ENCODE results near the gene PLAC1.

The PLAC1 gene

DNA sequence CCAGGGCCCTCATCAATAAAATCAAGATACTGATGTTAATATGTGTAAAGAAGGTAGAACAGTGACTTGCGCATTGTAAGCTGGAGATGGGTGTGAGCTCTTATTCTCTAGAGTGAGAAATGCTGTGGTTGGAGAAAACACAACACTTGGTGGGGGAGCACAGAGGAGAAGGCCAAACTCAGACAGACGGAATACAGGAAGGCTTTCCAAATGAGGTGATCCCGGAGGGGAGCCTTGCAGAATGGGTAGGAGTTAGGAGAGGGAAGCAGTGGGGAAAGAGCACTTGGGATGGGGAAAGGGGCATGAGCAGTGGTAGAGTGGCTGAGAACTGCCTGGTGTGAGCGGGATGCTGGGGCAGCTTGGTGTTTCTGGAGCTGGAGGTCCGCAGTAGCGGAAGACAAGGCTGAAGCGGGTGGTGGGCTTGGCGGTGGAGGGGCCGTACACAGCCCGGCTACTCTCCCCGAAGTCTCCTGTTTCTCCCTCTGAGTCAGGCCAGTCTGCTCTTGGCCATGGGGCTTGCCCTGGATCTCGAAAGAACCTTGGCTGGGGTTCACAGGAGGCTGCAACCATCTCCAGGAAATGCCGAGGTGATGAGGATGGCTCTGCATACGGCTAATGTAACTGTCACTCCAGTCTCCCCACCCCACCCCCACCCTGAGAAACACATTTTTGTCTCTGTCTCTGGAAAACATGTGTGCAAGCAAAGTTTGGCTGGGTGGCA, 11.3 kb upstream of the PLAC1 start:
- no peak for DNase-seq

DNA sequence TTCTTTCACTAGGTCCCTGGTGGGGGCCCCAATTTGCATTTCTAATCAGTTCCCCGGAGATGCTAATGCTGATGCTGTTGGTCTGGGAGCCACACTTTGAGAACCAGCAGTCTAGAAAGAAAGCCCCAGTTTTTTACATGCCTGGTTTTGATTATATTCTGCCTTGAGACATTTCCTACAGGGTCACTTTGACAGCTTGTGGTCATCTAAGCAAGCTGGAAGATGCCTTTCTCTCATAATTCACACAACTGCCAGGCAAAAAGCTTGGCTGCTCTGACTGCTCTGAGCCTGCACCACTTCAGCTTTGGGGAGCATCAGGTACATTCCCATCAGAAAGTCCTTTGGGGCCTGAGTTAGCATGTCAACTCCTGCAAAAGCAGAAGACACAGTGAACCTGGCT, 5.9 kb upstream of the PLAC1 start:
- DNase-seq, result no peak

DNA sequence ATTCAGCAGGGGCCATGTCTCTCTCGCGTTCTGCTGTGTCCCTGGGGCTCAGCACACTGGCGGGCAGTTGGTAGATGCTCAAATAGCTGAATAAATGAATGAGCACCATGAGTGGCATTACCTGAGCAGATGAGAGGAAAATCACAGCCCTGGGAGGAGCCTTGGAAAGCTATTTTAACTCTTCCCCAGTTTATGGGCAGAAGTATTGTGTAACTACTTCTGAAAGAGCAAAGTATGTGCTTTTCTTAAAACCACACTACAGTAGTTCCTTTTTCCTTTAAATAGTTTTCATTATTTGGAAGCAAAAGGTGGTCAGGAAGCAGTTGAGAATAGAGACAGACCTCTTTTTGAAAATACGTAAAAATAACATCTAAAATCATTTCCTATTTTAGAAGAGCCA, 3.0 kb upstream of the PLAC1 start:
- no peak for DNase-seq

DNA sequence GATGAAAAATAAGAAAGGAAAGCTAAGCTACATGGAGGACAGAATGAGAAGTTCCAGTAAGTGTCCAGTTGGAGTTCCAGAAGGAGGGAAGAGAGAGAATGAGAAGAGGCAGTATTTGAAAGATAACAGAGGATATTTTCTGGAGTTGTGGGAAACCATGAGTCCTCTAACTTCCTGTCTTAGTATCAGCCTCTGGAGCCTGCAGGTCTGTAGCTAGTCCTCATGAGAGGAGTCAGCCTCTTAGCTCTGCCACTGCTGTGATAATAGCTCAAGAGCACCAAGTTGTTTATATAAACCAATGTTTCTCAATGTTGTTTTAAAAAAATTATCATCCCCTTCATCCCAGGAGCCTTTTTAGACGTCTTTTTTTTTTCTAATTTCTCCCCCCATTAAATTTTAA, 2.4 kb upstream of the PLAC1 start:
- DNase-seq, result no peak

DNA sequence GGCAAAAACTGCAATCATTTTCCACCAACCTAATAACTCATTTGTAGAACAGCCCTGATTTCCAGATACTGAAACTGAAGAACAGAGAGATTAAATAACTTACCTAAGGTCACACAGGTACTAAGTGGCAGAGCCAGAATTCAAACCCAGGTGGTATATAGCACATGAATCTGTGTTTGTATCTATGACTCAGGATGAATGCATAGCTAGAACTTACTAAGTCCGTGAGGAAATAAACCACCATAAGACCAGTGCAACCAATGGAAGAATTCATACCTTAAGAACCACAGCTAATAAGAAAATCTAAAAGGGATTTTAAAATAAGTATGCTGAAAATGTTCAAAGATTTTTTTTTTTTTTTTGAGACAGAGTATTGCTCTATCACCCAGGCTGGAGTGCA, 1.5 kb upstream of the PLAC1 start:
- DNase-seq, result no peak

DNA sequence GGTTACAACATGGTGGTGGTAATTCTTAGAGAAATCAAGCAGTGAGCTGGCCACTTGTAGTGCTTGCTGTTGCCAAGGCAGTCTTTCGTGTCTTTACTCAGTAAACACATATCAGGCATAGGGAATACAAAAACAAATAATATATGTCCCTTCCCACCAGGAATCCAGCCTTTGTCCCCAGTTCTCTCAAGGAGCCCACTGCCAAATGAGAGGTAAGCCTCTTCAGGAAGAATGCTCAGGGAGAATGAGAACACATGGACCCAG, 421 bp upstream of the PLAC1 start:
- no peak for DNase-seq

DNA sequence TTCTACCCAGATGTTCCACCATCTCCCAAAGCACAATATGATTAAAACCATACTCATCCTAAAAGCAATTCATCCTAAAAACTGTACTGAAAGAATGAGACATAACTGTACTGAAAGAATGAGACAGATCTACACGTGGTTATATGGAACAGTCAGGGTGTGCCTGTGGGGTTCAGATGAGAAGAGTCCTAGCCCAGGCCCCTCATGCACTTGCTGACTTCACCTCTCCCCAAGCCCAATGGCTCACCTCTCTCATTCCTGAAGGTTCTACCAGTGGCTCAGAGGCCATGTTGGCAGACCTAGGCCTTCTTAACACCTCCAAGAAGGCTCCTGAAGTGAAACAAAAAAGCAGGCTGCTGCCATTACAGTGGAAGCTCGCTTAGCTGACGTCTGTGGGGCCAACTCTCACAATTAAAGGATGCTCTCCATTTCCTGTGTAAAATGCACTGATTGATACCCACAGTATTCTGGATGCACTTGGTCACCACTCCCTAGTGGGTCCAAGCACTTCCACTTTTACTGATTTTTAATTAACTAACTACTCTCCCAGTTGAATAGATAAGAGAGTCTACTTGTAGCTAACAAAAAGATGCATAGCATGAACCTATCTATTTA, 3.8 kb downstream of the PLAC1 start:
- DNase-seq, result peak; percentile 55

DNA sequence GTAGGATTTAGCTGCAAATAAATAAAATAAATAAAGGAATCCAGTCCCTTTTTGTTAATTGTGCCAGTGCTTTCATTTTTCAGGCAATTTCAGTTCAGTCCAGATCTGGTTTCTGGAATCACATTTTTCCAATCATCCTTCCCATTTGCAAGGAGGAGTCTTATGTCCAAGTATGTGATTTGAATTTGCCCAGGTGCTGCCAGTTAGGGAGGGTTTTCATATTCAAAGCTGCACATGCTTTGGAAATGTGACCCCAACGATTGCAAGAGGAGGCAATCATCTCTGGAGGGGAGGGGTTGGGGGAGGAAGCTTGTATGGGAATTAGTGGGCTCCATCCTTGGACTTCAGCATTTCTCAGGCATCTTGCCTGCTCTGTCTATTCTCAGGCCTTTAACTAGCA, 4.4 kb downstream of the PLAC1 start:
- no peak for DNase-seq

DNA sequence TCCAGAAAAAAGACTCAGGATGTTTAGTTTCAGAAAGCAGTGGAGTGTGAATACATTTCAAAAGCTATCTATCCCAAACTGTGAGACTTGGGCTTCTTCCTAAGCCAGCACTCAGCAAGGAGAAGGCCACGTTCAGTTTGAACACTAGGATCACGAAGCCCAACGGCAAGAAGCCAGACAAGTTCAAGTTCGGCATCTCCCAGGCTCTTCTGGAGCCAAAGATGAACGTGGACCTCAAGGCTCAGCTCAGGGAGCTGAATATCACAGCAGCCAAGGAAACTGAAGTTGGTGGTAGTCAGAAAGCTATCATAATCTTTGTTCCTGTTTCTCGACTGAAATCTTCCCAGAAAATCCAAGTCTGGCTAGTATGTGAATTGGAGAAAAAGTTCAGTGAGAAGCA, 7.6 kb downstream of the PLAC1 start:
- DNase-seq, result no peak

DNA sequence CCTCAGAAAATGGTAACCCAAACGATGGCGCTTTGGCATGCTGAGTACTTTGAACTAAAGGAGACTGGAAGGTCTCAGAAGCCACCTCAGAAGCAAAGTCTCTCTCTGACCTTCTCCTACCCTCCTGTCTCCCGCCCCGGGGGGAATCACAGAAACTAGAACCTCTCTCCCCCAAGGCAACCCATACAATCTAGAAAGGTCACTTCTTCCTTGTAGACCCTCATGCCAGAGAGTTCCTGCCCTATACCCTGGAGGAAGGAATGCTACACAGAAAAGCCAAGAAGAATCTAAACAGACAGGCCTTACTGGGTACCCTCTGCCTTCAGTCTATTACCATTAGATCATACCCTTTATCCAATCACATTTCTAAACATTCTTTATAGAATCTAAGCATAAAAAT, 8.5 kb downstream of the PLAC1 start:
- DNase-seq, result no peak

DNA sequence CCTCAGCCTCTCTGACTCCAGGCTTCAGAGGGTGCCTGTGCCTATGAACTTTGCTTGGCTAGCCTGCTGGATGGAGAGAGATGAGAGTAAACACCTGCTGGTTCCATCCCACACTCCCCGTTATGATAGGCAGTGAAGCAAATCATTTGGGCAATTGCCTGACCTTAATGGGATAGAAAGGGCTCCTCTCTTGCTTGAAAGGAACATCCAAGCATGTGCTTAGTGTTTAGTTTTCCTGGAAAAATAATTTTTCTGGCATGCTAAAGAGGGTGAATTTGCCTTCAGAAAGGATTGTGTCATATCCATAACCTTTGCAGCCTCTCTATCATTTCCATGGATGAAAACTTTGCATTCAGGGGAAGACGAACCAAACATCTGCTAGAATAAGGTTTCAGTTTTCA, 10.8 kb downstream of the PLAC1 start:
- DNase-seq, result no peak

DNA sequence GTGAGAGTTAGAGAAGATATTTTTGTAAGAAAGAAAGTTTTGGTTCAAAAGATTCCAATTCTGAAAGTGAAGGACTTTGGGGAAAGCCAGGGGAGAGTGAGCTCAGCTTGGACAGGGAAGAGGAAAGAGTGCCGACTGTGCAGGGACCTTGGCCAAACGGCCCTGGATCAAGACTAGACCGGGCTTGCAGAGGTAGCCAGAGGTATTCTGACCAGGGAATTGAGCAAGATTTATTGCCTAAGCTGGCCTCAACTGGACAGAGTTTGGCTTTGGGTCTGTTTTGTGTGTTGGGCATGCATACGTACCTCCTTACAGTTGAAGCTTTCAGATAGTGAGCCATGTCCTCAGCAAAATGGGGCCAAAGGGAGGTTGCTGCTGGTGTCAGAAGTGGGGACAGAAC, 11.6 kb downstream of the PLAC1 start:
- DNase-seq, result no peak

DNA sequence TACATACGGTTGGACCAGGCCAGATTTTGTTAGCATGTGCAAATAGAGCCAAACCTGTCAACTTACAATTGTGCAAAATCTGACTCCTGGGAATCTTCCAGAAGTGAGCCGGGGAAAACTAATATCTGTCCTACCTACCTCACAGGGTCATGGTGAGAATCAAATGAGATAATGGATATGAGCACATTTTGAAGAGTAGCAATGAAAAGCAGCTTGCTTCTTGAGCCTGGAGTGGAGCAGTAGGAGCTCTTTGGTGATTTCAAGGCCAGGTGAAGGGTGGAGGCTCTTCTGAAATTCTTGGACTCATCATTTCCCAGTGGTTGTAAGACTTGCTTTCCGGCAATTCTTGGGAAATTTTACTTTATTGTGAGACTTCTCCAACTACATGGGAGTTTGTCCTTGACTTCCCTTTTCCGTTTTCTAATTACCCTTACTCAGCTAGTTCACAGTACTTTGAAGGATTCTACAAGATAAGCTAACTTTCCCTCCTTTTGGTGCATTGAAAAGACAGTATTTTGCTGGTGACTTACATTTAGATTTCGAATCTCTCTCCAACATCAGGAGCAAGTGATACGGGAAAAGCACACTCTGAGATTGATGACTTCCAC, 12.2 kb downstream of the PLAC1 start:
- no peak for DNase-seq

DNA sequence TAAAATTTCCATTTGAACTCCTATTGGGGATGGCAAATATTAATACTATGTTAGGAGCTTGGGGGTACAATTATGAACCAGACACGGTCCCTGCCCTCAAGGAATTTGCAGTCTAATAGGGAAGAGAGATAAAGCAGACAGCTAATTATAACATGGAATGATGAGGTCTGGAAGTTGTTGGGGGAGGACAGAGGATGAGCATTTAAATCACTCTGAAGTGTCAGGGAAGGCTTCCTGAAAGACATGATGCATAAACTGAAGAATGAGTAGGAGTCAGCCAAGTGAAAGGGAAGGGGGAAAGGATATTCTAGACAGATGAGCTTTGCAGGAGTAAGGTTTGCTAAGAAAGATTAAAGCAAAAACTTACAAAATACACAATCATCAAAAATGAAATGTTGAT, 15.9 kb downstream of the PLAC1 start:
- DNase-seq, result no peak

DNA sequence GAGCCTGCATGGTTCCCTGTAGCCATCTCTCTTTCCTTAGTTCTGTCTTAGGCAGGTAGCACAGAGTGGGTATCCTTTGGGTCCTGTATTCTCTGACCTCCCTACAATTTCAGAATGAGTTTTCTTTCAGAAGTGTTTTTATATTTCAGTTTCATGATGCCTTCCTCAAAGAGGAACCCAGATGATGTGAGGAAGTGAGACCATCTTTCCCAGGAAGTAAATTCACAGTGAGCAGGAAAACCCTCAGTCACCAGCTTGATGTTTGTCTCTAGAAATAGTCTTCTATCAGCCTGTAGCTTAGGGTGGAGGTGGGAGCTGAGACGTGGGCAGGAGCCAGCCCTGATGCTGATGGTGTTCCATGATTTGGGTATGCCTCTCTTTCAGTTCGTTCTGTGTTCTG, 16.9 kb downstream of the PLAC1 start:
- no peak for DNase-seq

DNA sequence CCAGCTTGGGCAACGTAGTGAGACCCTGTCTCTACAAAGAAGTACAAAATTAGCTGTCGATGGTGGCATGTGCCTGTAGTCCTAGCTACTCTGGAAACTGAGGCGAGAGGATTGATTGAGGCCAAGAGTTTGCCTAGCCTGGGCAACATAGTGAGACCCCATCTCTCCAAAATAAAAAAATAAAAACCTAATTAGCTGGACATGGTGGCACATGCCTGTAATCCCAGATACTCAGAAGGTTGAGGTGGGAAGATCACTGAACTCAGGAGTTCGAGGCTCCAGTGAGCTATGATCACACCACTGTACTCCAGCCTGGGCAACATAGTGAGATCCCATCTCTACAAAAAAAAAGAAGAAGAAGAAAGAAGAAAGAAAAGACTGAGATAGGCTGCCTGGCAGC, 17.4 kb downstream of the PLAC1 start:
- DNase-seq, result no peak

DNA sequence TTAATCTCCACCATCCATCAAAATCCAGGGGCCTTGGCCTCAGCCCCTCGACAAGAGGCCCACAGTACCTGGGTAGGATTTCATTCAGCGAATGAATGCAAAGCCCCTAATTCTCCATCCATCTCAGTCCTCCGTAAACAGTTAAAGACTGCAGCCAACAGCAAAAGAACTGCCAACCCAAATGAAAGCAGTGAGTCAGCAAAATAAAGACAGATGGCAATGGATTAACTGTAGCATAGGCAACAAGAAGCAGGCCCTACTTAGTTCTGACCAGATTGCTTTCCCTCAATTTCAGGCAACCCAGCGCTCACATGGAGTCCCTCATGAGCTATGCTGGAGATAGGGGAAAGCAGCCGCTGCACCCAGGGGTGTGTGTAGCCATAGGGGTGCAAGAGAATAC, 21.4 kb downstream of the PLAC1 start:
- no peak for DNase-seq

DNA sequence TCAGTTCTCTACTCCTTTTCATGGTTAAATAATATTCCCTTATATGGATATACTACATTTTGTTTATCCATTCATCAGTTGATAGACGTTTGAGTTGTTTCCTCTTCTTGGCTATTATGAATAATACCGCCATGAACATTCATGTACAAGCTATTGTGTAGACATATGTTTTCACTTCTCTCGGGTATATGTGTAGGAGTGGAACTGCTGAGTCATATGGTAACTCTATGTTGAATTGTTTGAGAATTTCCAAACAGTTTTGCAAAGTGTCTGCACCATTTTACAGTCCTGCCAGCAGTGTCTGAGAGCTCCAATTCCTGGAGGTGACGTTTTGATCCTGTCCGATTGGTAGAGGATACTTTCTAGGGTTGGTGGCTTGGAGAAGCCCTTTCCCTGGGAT, 23.6 kb downstream of the PLAC1 start:
- DNase-seq, result no peak

DNA sequence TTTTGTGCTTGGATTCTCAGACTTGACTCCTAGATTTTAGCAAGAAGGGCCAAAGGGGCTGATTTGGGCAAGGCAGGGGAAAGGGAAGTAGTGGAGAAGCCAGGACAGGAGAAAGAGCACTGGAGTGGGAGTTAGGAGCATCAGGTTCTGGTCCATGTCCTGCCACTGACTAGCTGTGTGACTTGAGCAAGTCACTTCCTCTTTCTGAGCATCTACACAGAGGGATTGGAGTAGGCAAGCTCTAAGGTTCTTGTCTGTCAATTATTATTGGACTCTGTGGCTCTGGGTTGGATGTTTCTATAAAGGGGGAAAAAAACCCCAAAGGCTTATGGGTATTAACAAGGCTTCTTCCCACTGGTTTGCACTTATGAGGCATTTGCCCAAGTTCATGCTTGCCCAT, 24.4 kb downstream of the PLAC1 start:
- no peak for DNase-seq

DNA sequence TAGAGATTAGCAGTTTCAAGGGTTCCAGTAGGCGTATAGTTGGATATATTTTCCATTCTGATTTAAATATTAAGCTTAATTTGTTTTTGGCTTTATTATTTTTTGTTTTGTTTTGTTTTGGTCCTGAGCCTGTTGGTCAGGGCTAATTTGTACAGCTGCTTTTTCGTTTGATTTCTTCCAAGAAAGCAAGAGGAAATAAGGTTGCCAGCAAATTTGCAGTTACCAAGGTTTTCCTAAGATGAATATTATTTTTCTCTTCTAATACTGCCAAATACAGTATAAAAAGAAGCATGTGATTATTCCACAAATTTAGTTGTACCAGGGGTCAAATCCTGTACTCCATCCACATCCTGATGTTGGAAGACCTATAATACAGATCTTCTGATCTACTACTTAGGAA, 24.9 kb downstream of the PLAC1 start:
- no peak for DNase-seq

DNA sequence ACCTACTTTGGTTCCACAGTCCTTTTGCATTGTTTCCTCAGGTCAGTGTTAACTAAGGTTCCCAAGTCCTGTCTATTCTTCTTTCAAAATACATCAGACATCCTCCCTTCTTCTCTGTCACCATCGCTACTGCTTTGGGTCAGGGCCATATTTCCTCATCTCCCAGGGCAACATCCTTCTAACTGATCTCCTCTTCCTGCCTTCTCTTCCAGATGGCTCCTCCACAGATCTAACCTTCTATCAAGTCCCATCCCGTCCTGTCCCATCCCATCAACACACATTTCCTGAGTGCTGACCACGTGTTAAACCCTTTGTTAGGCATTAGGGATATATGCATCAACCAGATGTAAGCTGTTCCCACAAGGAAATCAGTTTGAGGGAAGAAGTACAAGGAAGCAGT, 25.9 kb downstream of the PLAC1 start:
- DNase-seq, result no peak

DNA sequence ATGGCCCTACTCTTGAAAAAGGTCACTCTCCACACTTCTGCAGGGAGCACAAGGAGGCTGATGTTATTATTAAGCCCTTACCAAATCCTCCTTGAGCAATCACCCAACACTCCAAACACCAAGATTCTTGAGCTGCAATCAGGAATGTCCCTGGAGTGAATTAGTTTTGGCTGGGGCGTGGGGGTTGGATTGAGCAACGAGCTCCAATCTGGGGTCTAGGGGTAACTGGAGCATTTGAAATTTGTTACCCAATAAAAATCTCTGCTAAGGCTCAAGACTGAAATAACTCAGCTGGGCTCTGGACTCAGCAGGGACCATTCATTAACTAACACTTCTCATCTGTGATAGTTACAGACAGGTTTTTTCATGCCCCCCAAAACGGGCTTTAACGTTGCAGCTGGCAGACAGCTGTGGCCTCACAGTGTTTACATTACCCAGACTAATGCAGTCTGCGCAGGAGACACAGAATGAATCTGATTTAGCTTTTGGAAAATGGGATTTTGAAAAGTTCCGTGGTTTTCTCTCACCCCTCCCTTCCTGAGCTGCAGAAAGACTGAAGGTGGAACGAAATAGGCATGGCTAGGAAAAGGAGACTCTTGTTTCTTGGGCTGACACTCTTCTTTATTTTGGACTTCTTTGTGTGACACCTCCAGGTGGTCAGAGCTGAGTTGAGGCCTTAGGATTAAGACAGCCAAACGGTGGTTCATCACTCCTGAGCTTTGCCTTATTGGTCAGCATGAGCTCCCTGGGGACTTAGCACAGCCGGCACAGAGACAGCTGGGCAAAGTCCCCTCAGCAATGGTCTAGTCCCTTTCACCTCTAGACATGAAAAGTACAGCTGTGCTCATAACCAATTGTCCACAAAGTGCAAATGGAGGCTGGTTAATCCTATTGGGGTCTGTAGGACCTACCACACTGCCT, 26.6 kb downstream of the PLAC1 start:
- DNase-seq, result no peak

DNA sequence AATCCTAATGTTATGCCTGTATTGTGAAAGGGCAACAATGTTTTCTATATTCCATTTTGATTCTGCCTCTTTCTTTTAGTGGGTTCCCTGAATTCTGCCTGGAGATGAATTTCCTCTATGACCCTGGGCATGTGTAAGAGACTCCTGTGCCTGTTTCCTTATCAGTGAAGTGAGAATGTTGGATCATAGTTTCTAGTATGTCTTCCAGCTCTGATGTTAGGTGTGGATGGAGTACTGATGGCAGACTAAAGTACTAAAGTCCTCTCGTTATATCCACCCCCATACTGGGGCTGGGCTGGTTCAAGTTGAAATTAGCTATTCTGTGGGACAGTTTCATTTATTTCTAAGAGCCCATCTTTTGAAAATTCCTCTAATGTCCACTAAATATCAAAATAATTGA, 29.6 kb downstream of the PLAC1 start:
- no peak for DNase-seq

DNA sequence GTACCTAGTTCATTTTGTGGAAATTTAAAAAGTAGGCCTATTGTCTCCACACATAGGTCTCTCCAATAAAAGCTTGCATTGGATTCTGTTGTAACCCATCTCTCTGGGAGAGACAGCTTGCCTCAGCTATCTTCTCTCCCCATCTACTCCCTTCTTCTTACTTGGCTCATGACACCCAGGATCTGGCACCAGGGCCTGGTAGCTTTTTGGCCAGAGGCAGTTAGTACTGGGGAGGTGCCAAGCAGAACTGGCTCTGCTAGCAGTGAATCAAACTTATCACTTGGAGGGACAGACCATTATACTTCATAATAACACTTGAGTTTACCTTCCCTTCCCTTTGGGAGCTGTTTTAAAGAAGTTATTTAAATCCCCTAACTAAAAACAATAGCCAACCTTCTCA, 31.8 kb downstream of the PLAC1 start:
- DNase-seq, result no peak
